ENCODE results near the gene FGD3. TPM values are rescaled to one million over a fixed set of nuclear protein-coding genes. Genes with fewer than 3 reads are reported as not detected.

Gene FGD3
- total and polyA plus RNA-seq, 9 of the 15 experiments (the other 6 are each of a cell fraction or from before 2014, with no cell fraction given): 0.07 to 1.3 (median 0.29) TPM

DNA sequence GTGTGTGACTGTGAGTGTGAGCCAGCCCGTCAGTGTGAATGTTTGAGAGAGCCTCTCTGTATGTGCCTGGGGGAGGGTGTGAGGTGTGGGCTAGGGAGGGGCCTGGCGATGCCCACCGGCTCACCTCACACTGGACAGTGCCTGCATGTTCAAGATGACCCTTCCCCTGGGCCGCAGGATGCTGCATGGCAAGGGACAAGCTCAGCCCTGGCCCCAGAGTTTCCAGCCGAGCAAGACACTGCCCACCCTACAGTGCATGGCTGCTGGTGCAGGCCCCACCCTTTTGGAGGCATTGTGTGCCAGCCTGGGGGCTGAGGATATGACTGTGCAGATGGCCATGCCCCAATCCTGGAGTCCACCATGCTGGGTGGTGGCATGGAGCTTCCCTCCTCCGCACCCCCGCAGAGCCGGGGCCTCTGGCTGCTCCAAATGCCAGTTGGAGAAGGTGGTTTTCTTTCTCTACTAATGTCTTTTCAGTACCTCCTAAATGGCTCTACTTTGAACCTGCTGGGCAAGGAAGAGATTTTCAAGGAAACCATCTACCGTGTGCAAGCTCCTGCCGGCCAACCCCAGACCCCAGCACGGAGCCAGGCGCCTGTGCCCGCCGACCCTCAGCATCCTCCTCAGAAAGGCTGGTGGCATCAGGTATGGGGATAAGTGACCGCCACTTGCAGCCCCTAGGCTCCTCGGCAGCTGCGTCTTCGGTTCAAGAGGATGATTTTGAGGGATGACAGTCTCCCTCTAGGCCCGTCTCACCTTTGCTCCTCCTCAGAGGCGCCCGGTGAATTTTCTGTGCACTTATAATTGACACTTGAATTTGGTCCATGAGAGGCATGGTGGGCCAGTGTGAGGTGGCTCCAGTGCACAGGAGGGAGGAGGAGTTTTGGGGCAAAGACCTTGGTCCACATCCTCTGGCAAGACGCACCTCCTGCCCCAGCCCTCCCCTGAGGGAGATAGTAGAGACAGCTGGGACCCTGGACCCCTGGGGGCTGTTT is 27.7 kb downstream of the FGD3 start:
- Histone ChIP-seq H3K4me3 (no peak overlapping the region), H4K20me1 (replicated peaks; ENCODE audit: control insufficient read depth, insufficient read depth, low read length) (no peaks in the 10 kb centered on the region), H3K79me2 (ENCODE audit: control insufficient read depth, insufficient read depth, low read length) (no peaks in the 10 kb centered on the region), H3K9me1 (ENCODE audit: control insufficient read depth, insufficient read depth, low read length) (no peaks in the 10 kb centered on the region), H3K27ac (ENCODE audit: extremely low read depth, low read depth, low read length) (no peak overlapping the region), H3K9me3 (replicated peaks; ENCODE audit: control insufficient read depth, insufficient read depth, low read depth, low read length) (no peaks in the 10 kb centered on the region), H3K9ac (ENCODE audit: insufficient read depth in 1 of 2, low read depth in 2 of 2, low read length in 2 of 2) (no peak overlapping the region), H3K4me1 (replicated peaks in 1 of 2; ENCODE audit: control insufficient read depth in 2 of 2, insufficient read depth in 2 of 2, low read length in 2 of 2) (0 out of 5 replicates have a peak, but pooled peaks cover 0 to 3% of the 10 kb centered on the region in 2 experiments), H3K4me2 (ENCODE audit: insufficient read depth, low read length) (no peak overlapping the region), H3K27me3 (ENCODE audit: control insufficient read depth in 2 of 2, insufficient read depth in 2 of 2, low read length in 2 of 2) (peaks cover 14 to 59% of the 10 kb centered on the region in 2 experiments; a peak in 4 of 5 replicates), H2AFZ (ENCODE audit: low read depth, low read length) (no peak overlapping the region), H3K36me3 (ENCODE audit: control insufficient read depth, insufficient read depth, low read length) (no peaks in the 10 kb centered on the region)
- no peak for TF ChIP-seq ETV6 (IDR thresholded peaks at IDR 0.05; ENCODE audit: borderline replicate concordance in 1 of 2, low read depth in 2 of 2, low read length in 1 of 2)
- TF ChIP-seq ETV6 (CRISPR knock-in tag; IDR thresholded peaks at IDR 0.05; ENCODE audit: borderline replicate concordance): no peak
- TF ChIP-seq CEBPB (tag; IDR thresholded peaks at IDR 0.05): no peak
- no peak for TF ChIP-seq SAFB (IDR thresholded peaks at IDR 0.05; ENCODE audit: borderline replicate concordance, low read depth, low read length)
- TF ChIP-seq ZC3H4 (CRISPR knock-in tag; IDR thresholded peaks at IDR 0.05; ENCODE audit: borderline replicate concordance): no peak
- TF ChIP-seq MEF2D (tag; conservative IDR thresholded peaks at IDR 0.05; ENCODE audit: low read depth): no peak
- no peak for TF ChIP-seq ATF1 (CRISPR knock-in tag; IDR thresholded peaks at IDR 0.05)
- no peak for TF ChIP-seq ATF1 (tag; IDR thresholded peaks at IDR 0.05)
- no peak for TF ChIP-seq ZNF143 (CRISPR knock-in tag; IDR thresholded peaks at IDR 0.05)
- no peak for TF ChIP-seq POLR3A (IDR thresholded peaks at IDR 0.05; ENCODE audit: borderline replicate concordance, extremely low read depth, insufficient read depth, insufficient read length)
- TF ChIP-seq, protein P1, sequence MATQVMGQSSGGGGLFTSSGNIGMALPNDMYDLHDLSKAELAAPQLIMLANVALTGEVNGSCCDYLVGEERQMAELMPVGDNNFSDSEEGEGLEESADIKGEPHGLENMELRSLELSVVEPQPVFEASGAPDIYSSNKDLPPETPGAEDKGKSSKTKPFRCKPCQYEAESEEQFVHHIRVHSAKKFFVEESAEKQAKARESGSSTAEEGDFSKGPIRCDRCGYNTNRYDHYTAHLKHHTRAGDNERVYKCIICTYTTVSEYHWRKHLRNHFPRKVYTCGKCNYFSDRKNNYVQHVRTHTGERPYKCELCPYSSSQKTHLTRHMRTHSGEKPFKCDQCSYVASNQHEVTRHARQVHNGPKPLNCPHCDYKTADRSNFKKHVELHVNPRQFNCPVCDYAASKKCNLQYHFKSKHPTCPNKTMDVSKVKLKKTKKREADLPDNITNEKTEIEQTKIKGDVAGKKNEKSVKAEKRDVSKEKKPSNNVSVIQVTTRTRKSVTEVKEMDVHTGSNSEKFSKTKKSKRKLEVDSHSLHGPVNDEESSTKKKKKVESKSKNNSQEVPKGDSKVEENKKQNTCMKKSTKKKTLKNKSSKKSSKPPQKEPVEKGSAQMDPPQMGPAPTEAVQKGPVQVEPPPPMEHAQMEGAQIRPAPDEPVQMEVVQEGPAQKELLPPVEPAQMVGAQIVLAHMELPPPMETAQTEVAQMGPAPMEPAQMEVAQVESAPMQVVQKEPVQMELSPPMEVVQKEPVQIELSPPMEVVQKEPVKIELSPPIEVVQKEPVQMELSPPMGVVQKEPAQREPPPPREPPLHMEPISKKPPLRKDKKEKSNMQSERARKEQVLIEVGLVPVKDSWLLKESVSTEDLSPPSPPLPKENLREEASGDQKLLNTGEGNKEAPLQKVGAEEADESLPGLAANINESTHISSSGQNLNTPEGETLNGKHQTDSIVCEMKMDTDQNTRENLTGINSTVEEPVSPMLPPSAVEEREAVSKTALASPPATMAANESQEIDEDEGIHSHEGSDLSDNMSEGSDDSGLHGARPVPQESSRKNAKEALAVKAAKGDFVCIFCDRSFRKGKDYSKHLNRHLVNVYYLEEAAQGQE (IDR thresholded peaks at IDR 0.05; ENCODE audit: borderline replicate concordance): no peak
- TF ChIP-seq, protein P1 (CRISPR knock-in tag; IDR thresholded peaks at IDR 0.05; ENCODE audit: low read depth): no peak
- no peak for TF ChIP-seq MCM3 (IDR thresholded peaks at IDR 0.05)
- intact Hi-C loops (cut with micrococcal nuclease): no loop called here
- ChIA-PET CTCF (ENCODE audit: low intra/inter-chr PET ratio) (no interaction called here), POLR2A (interaction anchor here (0.6 to 1.5 kb wide), 2 partner anchors 27 to 1136 kb away, joined by 3 to 5 read pairs; no protein-coding TSS in a partner anchor)
- in situ Hi-C loops (cut with MboI): no loop called here
- WGBS (ENCODE audit: insufficient coverage, low coverage, missing lambda C conversion rate): 2% methylated on average over 21 of the region's 22 CpGs
- no TSS peak for BruUV-seq (replicated peaks)
- ATAC-seq: no peak
- no peak for FAIRE-seq
- no peak for DNase-seq (ENCODE audit: extremely low read depth in 1 of 4, low spot score in 3 of 4)

All from K562 (cell line).